HCT116 (cell line): Measurements from ENCODE around the gene FGF14. TPM values are rescaled to one million over a fixed set of nuclear protein-coding genes. Genes with fewer than 3 reads are reported as not detected.

Experiments used
- ATAC-seq: fragments of 200-7000 bp; cut with Tn5 transposase; 2 replicates; pipeline ENCODE4 v1.9.1; 2020; ENCODE audit warnings: mild to moderate bottlenecking, moderate library complexity
- BruUV-seq: library from RNA; stranded (reverse); fragments of 400-500 nt; replicated peaks from 2 replicates; lab custom pipeline; 2021; lab: Mats Ljungman, UMichigan
- CTCF ChIA-PET: fragments of 300-600 bp; sonication (Branson Sonifier 250); formaldehyde crosslinking; loops from one replicate; lab custom pipeline; 2021; ENCODE audit warnings: antibody characterized with exemption; lab: Charles Lee
- POLR2A ChIA-PET: fragments of 300-600, 350-600 bp; sonication (Branson Sonifier 250); formaldehyde crosslinking; loops from one replicate; lab custom pipeline; 2021; ENCODE audit warnings: antibody characterized with exemption; lab: Charles Lee
- RAD21 ChIA-PET, 2 experiments: fragments of 300-600 bp; sonication (Branson Sonifier 250); formaldehyde crosslinking; loops; one replicate each; lab custom pipeline; 2023; ENCODE audit warnings: low total read pairs in 2 of 2; ENCODE audit not compliant: uncharacterized antibody in 2 of 2, unreplicated experiment in 2 of 2, low non-redundant PET in 1 of 2; lab: Charles Lee
- DNase-seq: peaks from one replicate; pipeline ENCODE4 v3.0.0-alpha.2; 2010; ENCODE audit warnings: low read depth, low spot score
- H2AFZ ChIP-seq: fragments of 200-600 bp; shearing (Covaris generic), sonication (generic); 2 replicates; pipeline ENCODE4 v1.6.1; 2017; ENCODE audit warnings: low read depth, mixed run types, mixed read lengths, antibody characterized with exemption, low read length; ENCODE audit not compliant: poor library complexity, severe bottlenecking
- H3K27ac ChIP-seq: 2 replicates; pipeline ENCODE4 v1.5.1; 2012; ENCODE audit warnings: low read depth, low read length
- H3K27me3 ChIP-seq: fragments of 200-600 bp; sonication (generic); 2 replicates; pipeline ENCODE4 v1.6.1; 2016; ENCODE audit warnings: mixed run types, low read length, mixed read lengths; ENCODE audit not compliant: insufficient read depth
- H3K36me3 ChIP-seq, 2 experiments: fragments of 200-500 bp in 1 of 2; fragments of 200-600 bp in 1 of 2; sonication (Bioruptor generic) in 1 of 2; sonication (generic) in 1 of 2; 2 replicates each; pipeline versions ENCODE4 v1.5.1 to v1.6.1; 2014 to 2016; ENCODE audit warnings: low read length in 2 of 2, inconsistent platforms in 1 of 2, mixed read lengths in 1 of 2, mixed run types in 1 of 2; ENCODE audit not compliant: insufficient read depth in 2 of 2, control insufficient read depth in 1 of 2
- H3K4me1 ChIP-seq, 2 experiments: fragments of 200-600 bp in 1 of 2; sonication (generic) in 1 of 2; 2 replicates each; pipeline versions ENCODE4 v1.5.1 to v1.6.1; 2012 to 2017; ENCODE audit warnings: low read length in 2 of 2, inconsistent platforms in 1 of 2, mild to moderate bottlenecking in 1 of 2, mixed read lengths in 1 of 2, mixed run types in 1 of 2, moderate library complexity in 1 of 2; ENCODE audit not compliant: insufficient read depth in 2 of 2, control insufficient read depth in 1 of 2
- H3K4me2 ChIP-seq: fragments of 200-600 bp; sonication (generic); 2 replicates; pipeline ENCODE4 v1.6.1; 2017; ENCODE audit warnings: mixed run types, low read length, mixed read lengths
- H3K4me3 ChIP-seq, 2 experiments: fragments of 200-600 bp in 1 of 2; sonication (generic) in 1 of 2; replicated peaks in 1 of 2; 2 replicates each; pipeline ENCODE4 v1.5.1; 2011 to 2016; ENCODE audit warnings: low read length in 2 of 2, control low read depth in 1 of 2, low read depth in 1 of 2, mild to moderate bottlenecking in 1 of 2, mixed read lengths in 1 of 2, mixed run types in 1 of 2
- H3K79me2 ChIP-seq: fragments of 200-600 bp; sonication (generic); 2 replicates; pipeline ENCODE4 v1.6.1; 2017; ENCODE audit warnings: mild to moderate bottlenecking, mixed run types, low read length, moderate library complexity, mixed read lengths; ENCODE audit not compliant: insufficient read depth
- H3K9ac ChIP-seq: fragments of 200-600 bp; sonication (generic); 2 replicates; pipeline ENCODE4 v1.6.1; 2016; ENCODE audit warnings: low read length, mixed read lengths
- H3K9me2 ChIP-seq: fragments of 200-600 bp; sonication (generic), shearing (Covaris generic); 2 replicates; pipeline ENCODE4 v1.6.1; 2017; ENCODE audit warnings: mixed run types, mild to moderate bottlenecking, moderate library complexity; ENCODE audit not compliant: insufficient read depth
- H3K9me3 ChIP-seq, 2 experiments: fragments of 200-500 bp in 1 of 2; fragments of 200-600 bp in 1 of 2; sonication (Bioruptor generic) in 1 of 2; sonication (generic) in 1 of 2; 2 replicates each; pipeline ENCODE4 v1.6.1; 2014 to 2017; ENCODE audit warnings: low read length in 2 of 2, mixed read lengths in 2 of 2, inconsistent platforms in 1 of 2, low read depth in 1 of 2, mild to moderate bottlenecking in 1 of 2, mixed run types in 1 of 2, moderate library complexity in 1 of 2; ENCODE audit not compliant: control insufficient read depth in 1 of 2, insufficient read depth in 1 of 2
- H4K20me1 ChIP-seq: fragments of 200-600 bp; sonication (generic), shearing (Covaris generic); 2 replicates; pipeline ENCODE4 v1.6.1; 2017; ENCODE audit warnings: mixed run types, mild to moderate bottlenecking, moderate library complexity; ENCODE audit not compliant: insufficient read depth
- ATF3 ChIP-seq: IDR thresholded peaks from 2 replicates; pipeline ENCODE4 v1.6.1; 2012
- CBX3 ChIP-seq: IDR thresholded peaks from 2 replicates; pipeline ENCODE4 v1.6.1; 2012; ENCODE audit warnings: low read depth
- CTCF ChIP-seq, 3 experiments: fragments of 200-600 bp in 1 of 3; sonication (generic) in 1 of 3; IDR thresholded peaks in 2 of 3; conservative IDR thresholded peaks in 1 of 3; 2 replicates each; pipeline ENCODE4 v1.5.1; 2012 to 2017; ENCODE audit warnings: low read depth in 2 of 3, low read length in 2 of 3, antibody characterized with exemption in 1 of 3, borderline replicate concordance in 1 of 3, control low read depth in 1 of 3, mild to moderate bottlenecking in 1 of 3, mixed read lengths in 1 of 3, mixed run types in 1 of 3, moderate library complexity in 1 of 3; ENCODE audit not compliant: insufficient read depth in 1 of 3
- EGR1 ChIP-seq: IDR thresholded peaks from 2 replicates; pipeline ENCODE4 v1.6.1; 2012; ENCODE audit warnings: low read depth
- ELF1 ChIP-seq: IDR thresholded peaks from 2 replicates; pipeline ENCODE4 v1.6.1; 2012; ENCODE audit warnings: low read depth, borderline replicate concordance
- EZH2 ChIP-seq: fragments of 200-600 bp; sonication (generic); IDR thresholded peaks from 2 replicates; pipeline ENCODE4 v1.6.1; 2017; ENCODE audit warnings: antibody characterized with exemption, mixed run types
- FOSL1 ChIP-seq: IDR thresholded peaks from 2 replicates; pipeline ENCODE4 v1.6.1; 2012; ENCODE audit warnings: low read depth
- JUND ChIP-seq: IDR thresholded peaks from 2 replicates; pipeline ENCODE4 v1.6.1; 2012
- POLR2A ChIP-seq: IDR thresholded peaks from 2 replicates; pipeline ENCODE4 v1.7.0; 2011; ENCODE audit warnings: borderline replicate concordance; ENCODE audit not compliant: insufficient read depth, insufficient read length; ENCODE audit errors: extremely low read depth
- POLR2AphosphoS5 ChIP-seq: IDR thresholded peaks from 2 replicates; pipeline ENCODE4 v1.6.1; 2011; ENCODE audit warnings: mild to moderate bottlenecking, low read depth, low read length, moderate library complexity
- RAD21 ChIP-seq: IDR thresholded peaks from 2 replicates; pipeline ENCODE4 v1.6.1; 2012; ENCODE audit warnings: low read depth, mild to moderate bottlenecking
- SIN3A ChIP-seq: IDR thresholded peaks from 2 replicates; pipeline ENCODE4 v1.6.1; 2012; ENCODE audit warnings: low read depth
- SP1 ChIP-seq: IDR thresholded peaks from 2 replicates; pipeline ENCODE4 v1.6.1; 2012; ENCODE audit warnings: low read depth
- TCF7L2 ChIP-seq: IDR thresholded peaks from 2 replicates; pipeline ENCODE4 v1.7.0; 2011; ENCODE audit warnings: borderline replicate concordance, inconsistent platforms; ENCODE audit not compliant: insufficient read depth, insufficient read length; ENCODE audit errors: extremely low read depth
- YY1 ChIP-seq: IDR thresholded peaks from 2 replicates; pipeline ENCODE4 v1.6.1; 2011; ENCODE audit warnings: low read length, low read depth, moderate library complexity, mild to moderate bottlenecking; ENCODE audit not compliant: insufficient replicate concordance; ENCODE audit errors: extremely low read depth
- ZFX ChIP-seq: fragments of 450-650 bp; IDR thresholded peaks from 2 replicates; pipeline ENCODE4 v1.6.1; 2017
- ZNF274 ChIP-seq: fragments of 200-500 bp; sonication (Bioruptor generic); IDR thresholded peaks from 2 replicates; pipeline ENCODE4 v1.6.1; 2014; ENCODE audit warnings: mild to moderate bottlenecking, low read depth, low read length, inconsistent platforms
- intact Hi-C: fragments of 100-400 bp; cut with micrococcal nuclease; formaldehyde crosslinking; loops from 2 replicates; pipeline ENCODE4 v1.10.0; 2022
- total RNA-seq: library from RNA; stranded (reverse); gene quantifications from one replicate; pipeline ENCODE4 v1.2.1, GENCODE V29; 2021; ENCODE audit not compliant: unreplicated experiment
- TF ChIP-seq, protein P1 (sequence below): IDR thresholded peaks from 2 replicates; pipeline ENCODE4 v1.6.1; 2011; ENCODE audit warnings: mild to moderate bottlenecking, low read length, moderate library complexity; ENCODE audit not compliant: insufficient replicate concordance; ENCODE audit errors: extremely low read depth
- TF ChIP-seq, protein P2 (sequence below): IDR thresholded peaks from 2 replicates; pipeline ENCODE4 v1.6.1; 2012; ENCODE audit warnings: low read depth
- TF ChIP-seq, protein P3 (sequence below): IDR thresholded peaks from 2 replicates; pipeline ENCODE4 v1.6.1; 2012

FGF14 gene
- total RNA-seq, 1 experiment from 2014 or later = not detected

DNA sequence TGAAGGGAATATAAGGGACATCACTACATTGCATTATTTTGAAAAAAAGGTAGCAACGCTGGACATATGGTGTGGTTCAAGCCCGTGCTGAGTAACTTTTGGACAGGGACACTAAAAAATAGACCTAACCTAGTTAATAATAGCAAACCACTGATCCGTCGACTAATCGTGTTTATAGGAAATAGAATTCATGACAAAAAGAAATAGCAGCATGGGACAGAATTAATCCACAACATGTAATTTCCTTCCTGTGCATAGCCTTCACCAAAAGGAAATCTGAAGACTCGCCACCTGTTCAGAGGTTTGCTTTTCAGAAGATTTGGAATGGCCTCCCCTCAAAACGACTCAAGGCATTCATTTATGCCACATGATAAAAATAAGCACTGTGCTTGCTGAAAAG, 128.7 kb downstream of the FGF14 start:
- Histone ChIP-seq H3K4me3 (no peak overlapping the region), H3K79me2 (no peaks in the 10 kb centered on the region), H3K9ac (no peak overlapping the region), H4K20me1 (no peaks in the 10 kb centered on the region), H3K36me3 (no peaks in the 10 kb centered on the region), H3K4me2 (no peak overlapping the region), H3K4me1 (no peaks in the 10 kb centered on the region), H3K27ac (no peak overlapping the region), H2AFZ (no peak overlapping the region), H3K9me3 (no peaks in the 10 kb centered on the region), H3K9me2 (no peaks in the 10 kb centered on the region), H3K27me3 (no peaks in the 10 kb centered on the region)
- ChIA-PET CTCF (no interaction called here), RAD21 (no interaction called here), POLR2A (no interaction called here)
- DNase-seq (no peak), ATAC-seq (no peak)
- BruUV-seq = no TSS peak
- TF ChIP-seq ZFX (no peak), EZH2 (no peak), POLR2AphosphoS5 (no peak), CBX3 (no peak), JUND (no peak), ZNF274 (no peak), SP1 (no peak), TCF7L2 (no peak), CTCF (IDR thresholded peaks at IDR 0.05 in 2 of 3, conservative IDR thresholded peaks at IDR 0.05 in 1 of 3; ENCODE audit: borderline replicate concordance in 1 of 3, insufficient read depth in 1 of 3, low read depth in 2 of 3, low read length in 2 of 3) (no peak), RAD21 (no peak), ATF3 (no peak), POLR2A (no peak), ELF1 (no peak), EGR1 (no peak), SIN3A (no peak), YY1 (no peak), FOSL1 (no peak)
- TF ChIP-seq, protein P1, sequence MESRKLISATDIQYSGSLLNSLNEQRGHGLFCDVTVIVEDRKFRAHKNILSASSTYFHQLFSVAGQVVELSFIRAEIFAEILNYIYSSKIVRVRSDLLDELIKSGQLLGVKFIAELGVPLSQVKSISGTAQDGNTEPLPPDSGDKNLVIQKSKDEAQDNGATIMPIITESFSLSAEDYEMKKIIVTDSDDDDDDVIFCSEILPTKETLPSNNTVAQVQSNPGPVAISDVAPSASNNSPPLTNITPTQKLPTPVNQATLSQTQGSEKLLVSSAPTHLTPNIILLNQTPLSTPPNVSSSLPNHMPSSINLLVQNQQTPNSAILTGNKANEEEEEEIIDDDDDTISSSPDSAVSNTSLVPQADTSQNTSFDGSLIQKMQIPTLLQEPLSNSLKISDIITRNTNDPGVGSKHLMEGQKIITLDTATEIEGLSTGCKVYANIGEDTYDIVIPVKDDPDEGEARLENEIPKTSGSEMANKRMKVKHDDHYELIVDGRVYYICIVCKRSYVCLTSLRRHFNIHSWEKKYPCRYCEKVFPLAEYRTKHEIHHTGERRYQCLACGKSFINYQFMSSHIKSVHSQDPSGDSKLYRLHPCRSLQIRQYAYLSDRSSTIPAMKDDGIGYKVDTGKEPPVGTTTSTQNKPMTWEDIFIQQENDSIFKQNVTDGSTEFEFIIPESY = no peak
- TF ChIP-seq, protein P2, sequence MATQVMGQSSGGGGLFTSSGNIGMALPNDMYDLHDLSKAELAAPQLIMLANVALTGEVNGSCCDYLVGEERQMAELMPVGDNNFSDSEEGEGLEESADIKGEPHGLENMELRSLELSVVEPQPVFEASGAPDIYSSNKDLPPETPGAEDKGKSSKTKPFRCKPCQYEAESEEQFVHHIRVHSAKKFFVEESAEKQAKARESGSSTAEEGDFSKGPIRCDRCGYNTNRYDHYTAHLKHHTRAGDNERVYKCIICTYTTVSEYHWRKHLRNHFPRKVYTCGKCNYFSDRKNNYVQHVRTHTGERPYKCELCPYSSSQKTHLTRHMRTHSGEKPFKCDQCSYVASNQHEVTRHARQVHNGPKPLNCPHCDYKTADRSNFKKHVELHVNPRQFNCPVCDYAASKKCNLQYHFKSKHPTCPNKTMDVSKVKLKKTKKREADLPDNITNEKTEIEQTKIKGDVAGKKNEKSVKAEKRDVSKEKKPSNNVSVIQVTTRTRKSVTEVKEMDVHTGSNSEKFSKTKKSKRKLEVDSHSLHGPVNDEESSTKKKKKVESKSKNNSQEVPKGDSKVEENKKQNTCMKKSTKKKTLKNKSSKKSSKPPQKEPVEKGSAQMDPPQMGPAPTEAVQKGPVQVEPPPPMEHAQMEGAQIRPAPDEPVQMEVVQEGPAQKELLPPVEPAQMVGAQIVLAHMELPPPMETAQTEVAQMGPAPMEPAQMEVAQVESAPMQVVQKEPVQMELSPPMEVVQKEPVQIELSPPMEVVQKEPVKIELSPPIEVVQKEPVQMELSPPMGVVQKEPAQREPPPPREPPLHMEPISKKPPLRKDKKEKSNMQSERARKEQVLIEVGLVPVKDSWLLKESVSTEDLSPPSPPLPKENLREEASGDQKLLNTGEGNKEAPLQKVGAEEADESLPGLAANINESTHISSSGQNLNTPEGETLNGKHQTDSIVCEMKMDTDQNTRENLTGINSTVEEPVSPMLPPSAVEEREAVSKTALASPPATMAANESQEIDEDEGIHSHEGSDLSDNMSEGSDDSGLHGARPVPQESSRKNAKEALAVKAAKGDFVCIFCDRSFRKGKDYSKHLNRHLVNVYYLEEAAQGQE = no peak
- TF ChIP-seq, protein P3, sequence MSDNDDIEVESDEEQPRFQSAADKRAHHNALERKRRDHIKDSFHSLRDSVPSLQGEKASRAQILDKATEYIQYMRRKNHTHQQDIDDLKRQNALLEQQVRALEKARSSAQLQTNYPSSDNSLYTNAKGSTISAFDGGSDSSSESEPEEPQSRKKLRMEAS = no peak
- intact Hi-C loops = no loop called here
